Measurements from ENCODE around the gene AADAT. TPM values are rescaled to one million over a fixed set of nuclear protein-coding genes. Genes with fewer than 3 reads are reported as not detected.

The AADAT gene
- total RNA-seq, 1 experiment from 2014 or later, result 13.3 TPM

GRCh38 chr4:170027181-170027829 is 62.5 kb downstream of the AADAT start:
- H3K27ac ChIP-seq, result peak overlapping the region; percentile 81
- no peaks in the 10 kb centered on the region for H3K4me1 ChIP-seq
- H3K9me3 ChIP-seq (replicated peaks), result no peaks in the 10 kb centered on the region
- peak; percentile 90 to 91 for DNase-seq
- H3K4me3 ChIP-seq, result peak overlapping the region; percentile 99
- H3K36me3 ChIP-seq, result no peaks in the 10 kb centered on the region
- no peaks in the 10 kb centered on the region for H3K27me3 ChIP-seq

GRCh38 chr4:170026253-170027021 is 63.3 kb downstream of the AADAT start, which contains the start of gene MFAP3L:
Gene MFAP3L (minus strand): TSS chr4:170026395. CDS start chr4:170005877, 20,518 bp downstream.
- H3K27ac ChIP-seq, result peak within 1 kb of the TSS; percentile 81
- no peaks in the 10 kb centered on the region for H3K4me1 ChIP-seq
- DNase-seq, result peak; percentile 77 to 81

GRCh38 chr4:170025523-170026252 is 64.1 kb downstream of the AADAT start:
- Histone ChIP-seq H3K4me1 (no peaks in the 10 kb centered on the region), H3K9me3 (replicated peaks) (no peaks in the 10 kb centered on the region), H3K27me3 (no peaks in the 10 kb centered on the region), H3K4me3 (peak overlapping the region; percentile 99), H3K27ac (no peak overlapping the region), H3K36me3 (no peaks in the 10 kb centered on the region)
- no peak for DNase-seq

More at GRCh38 chr4:170026253-170027021, 63.3 kb downstream of the AADAT start, which contains the start of gene MFAP3L:
- Histone ChIP-seq H3K9me3 (replicated peaks) (no peaks in the 10 kb centered on the region), H3K27me3 (no peaks in the 10 kb centered on the region), H3K4me3 (peak within 1 kb of the TSS; percentile 99), H3K36me3 (no peaks in the 10 kb centered on the region)

- no peak overlapping the region for H3K27ac ChIP-seq
- H3K4me1 ChIP-seq, result no peaks in the 10 kb centered on the region
- H3K9me3 ChIP-seq (replicated peaks), result no peaks in the 10 kb centered on the region
- no peak for DNase-seq
- no peaks in the 10 kb centered on the region for H3K27me3 ChIP-seq
- H3K4me3 ChIP-seq, result no peak overlapping the region
- no peaks in the 10 kb centered on the region for H3K36me3 ChIP-seq
These were observed 67.5 kb downstream of the AADAT start for GRCh38 chr4:170022211-170022610.

- Histone ChIP-seq H3K36me3 (no peaks in the 10 kb centered on the region), H3K4me3 (no peak overlapping the region), H3K4me1 (no peaks in the 10 kb centered on the region), H3K27ac (no peak overlapping the region), H3K27me3 (no peaks in the 10 kb centered on the region), H3K9me3 (replicated peaks) (no peaks in the 10 kb centered on the region)
- no peak for DNase-seq
These were observed 72.5 kb downstream of the AADAT start for GRCh38 chr4:170017252-170017651.

GRCh38 chr4:170015285-170015684 is 74.5 kb downstream of the AADAT start:
- no peaks in the 10 kb centered on the region for H3K4me1 ChIP-seq
- H3K36me3 ChIP-seq, result no peaks in the 10 kb centered on the region
- H3K9me3 ChIP-seq (replicated peaks), result no peaks in the 10 kb centered on the region
- DNase-seq, result no peak
- H3K27me3 ChIP-seq, result no peaks in the 10 kb centered on the region
- no peak overlapping the region for H3K27ac ChIP-seq
- H3K4me3 ChIP-seq, result no peak overlapping the region

GRCh38 chr4:170014359-170015011 is 75.3 kb downstream of the AADAT start:
- H3K27me3 ChIP-seq, result no peaks in the 10 kb centered on the region
- H3K4me1 ChIP-seq, result no peaks in the 10 kb centered on the region
- no peaks in the 10 kb centered on the region for H3K9me3 ChIP-seq (replicated peaks)
- no peak overlapping the region for H3K4me3 ChIP-seq
- DNase-seq, result no peak
- H3K36me3 ChIP-seq, result no peaks in the 10 kb centered on the region
- H3K27ac ChIP-seq, result no peak overlapping the region

GRCh38 chr4:170012629-170012958 is 77.2 kb downstream of the AADAT start:
- no peak for DNase-seq
- H3K4me1 ChIP-seq, result peaks cover 4% of the 10 kb centered on the region; the same call in 1 of the 2 replicates
- H3K27ac ChIP-seq, result no peak overlapping the region
- H3K27me3 ChIP-seq, result no peaks in the 10 kb centered on the region
- H3K9me3 ChIP-seq (replicated peaks), result no peaks in the 10 kb centered on the region
- H3K36me3 ChIP-seq, result no peaks in the 10 kb centered on the region
- no peak overlapping the region for H3K4me3 ChIP-seq

GRCh38 chr4:170011921-170012628 is 77.7 kb downstream of the AADAT start:
- Histone ChIP-seq H3K9me3 (replicated peaks) (no peaks in the 10 kb centered on the region), H3K4me3 (no peak overlapping the region), H3K36me3 (no peaks in the 10 kb centered on the region), H3K4me1 (peaks cover 4% of the 10 kb centered on the region; the same call in 1 of the 2 replicates), H3K27me3 (no peaks in the 10 kb centered on the region), H3K27ac (no peak overlapping the region)
- DNase-seq, result no peak

Other genes with a start within 250 kb of the AADAT start
- 2.7 and 3.5 TPM in 2 replicates for gene MFAP3L, start 63.6 kb downstream of the AADAT start, total RNA-seq (2014; rRNA removed; shearing (Covaris generic))

Measured in SJCRH30 (cell line).